ENCODE measurements around the gene AMOTL1. TPM values are rescaled to one million over a fixed set of nuclear protein-coding genes. Genes with fewer than 3 reads are reported as not detected.
A peak's percentile ranks its signal among the peaks of the same experiment; 100 is the strongest.

Gene AMOTL1
- total and polyA plus RNA-seq, 12 donors = 3.1 to 115 (median 68.3) TPM

DNA sequence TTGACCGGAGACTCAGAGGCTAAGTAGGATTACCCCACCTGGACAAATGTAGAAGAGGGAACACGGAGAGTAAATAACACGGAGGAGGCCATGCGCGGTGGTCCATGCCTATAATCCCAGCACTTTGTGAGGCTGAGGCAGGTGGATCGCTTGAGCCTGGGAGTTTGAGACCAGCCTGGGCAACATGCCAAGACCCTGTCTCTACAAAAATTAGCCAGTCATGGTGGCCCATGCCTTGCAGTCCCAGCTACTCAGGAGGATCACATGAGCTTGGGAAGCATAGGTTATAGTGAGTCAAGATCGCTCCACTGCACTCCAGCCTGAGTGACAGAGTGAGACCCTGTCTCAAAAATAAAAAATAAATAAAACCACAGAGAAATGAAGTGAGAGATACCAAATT is 53.9 kb downstream of the AMOTL1 start:
- peaks cover 0 to 2% (median 0%) of the 10 kb centered on the region in 11 donors for H3K9me3 ChIP-seq
- 92 to 97% methylated on average over 7 of the region's 7 CpGs for WGBS, 2 donors
- ATAC-seq (no peak), DNase-seq (no peak)
- H3K36me3 ChIP-seq = peaks cover 0 to 81% (median 24%) of the 10 kb centered on the region in 9 donors
- TF ChIP-seq, protein P1, sequence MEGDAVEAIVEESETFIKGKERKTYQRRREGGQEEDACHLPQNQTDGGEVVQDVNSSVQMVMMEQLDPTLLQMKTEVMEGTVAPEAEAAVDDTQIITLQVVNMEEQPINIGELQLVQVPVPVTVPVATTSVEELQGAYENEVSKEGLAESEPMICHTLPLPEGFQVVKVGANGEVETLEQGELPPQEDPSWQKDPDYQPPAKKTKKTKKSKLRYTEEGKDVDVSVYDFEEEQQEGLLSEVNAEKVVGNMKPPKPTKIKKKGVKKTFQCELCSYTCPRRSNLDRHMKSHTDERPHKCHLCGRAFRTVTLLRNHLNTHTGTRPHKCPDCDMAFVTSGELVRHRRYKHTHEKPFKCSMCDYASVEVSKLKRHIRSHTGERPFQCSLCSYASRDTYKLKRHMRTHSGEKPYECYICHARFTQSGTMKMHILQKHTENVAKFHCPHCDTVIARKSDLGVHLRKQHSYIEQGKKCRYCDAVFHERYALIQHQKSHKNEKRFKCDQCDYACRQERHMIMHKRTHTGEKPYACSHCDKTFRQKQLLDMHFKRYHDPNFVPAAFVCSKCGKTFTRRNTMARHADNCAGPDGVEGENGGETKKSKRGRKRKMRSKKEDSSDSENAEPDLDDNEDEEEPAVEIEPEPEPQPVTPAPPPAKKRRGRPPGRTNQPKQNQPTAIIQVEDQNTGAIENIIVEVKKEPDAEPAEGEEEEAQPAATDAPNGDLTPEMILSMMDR (IDR thresholded peaks at IDR 0.05) = no peak
- H3K27ac ChIP-seq = no peak overlapping the region
- H3K27me3 ChIP-seq = no peaks in the 10 kb centered on the region
- peaks cover 0 to 17% (median 6%) of the 10 kb centered on the region in 9 donors for H3K4me1 ChIP-seq
- no peak overlapping the region for H3K4me3 ChIP-seq
- intact Hi-C loops (cut with DNase I) = no loop called here

DNA sequence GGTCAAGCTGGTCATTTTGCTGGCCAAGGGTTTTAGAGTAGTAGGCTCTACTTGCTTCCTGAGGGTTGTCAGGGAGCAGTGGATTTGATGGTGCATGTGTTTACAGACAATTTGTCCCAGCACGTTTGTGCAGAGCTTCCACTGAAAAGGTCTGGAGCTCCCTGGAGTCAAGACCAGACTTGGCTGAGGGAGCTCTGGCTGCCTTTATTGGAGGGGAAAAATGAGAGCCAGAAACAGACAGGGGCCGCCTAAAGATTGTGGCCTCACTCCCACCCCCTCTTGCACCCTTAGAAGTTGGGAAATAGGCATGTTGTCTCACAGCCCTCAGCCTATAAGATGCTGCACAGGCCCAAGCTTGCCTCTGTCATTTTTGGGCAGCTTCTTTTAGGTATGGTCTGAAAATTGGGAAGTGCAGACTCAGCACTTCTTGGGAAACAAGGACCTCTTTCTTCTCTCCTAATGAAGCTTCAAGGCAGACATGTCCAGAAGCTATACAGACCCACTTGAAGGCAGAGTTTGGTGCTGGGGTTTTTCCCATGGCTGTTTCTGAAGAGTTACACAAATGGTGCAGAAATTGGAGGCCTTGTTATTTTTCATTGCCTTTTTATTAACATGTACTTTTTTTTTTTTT is 55.1 kb downstream of the AMOTL1 start:
- 71 to 81% methylated on average over 2 of the region's 2 CpGs for WGBS, 2 donors
- ATAC-seq = peak in 3 of 8 donors; percentile 26 to 36 (median 27)

DNA sequence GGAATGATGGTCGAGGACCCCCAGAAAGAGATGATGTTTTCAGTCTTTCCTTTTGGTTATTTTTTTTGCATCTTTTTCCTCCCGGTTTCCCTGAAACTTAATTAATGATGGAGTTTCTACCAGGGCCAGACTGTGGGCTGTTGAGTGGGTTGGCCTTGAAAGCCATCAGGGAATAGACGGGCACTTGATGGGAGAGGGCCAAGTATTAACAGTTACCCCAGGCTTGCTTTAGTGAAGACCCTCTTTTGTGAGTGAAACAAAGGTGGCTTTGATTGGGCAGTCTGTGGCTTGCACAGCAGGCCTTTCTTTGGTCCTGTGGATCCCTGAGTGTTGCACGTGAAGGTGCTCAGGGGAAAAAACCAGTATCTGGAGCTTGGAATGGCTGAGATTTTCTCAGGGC is 56.9 kb downstream of the AMOTL1 start:
- intact Hi-C loops (cut with DNase I) = no loop called here

More for the DNA sequence above, 55.1 kb downstream of the AMOTL1 start:
- Histone ChIP-seq H3K4me1 (peaks cover 0 to 17% (median 6%) of the 10 kb centered on the region in 9 donors), H3K4me3 (no peak overlapping the region), H3K9me3 (peaks cover 0 to 3% (median 0%) of the 10 kb centered on the region in 11 donors), H3K36me3 (peaks cover 0 to 92% (median 24%) of the 10 kb centered on the region in 9 donors), H3K27ac (no peak overlapping the region), H3K27me3 (no peaks in the 10 kb centered on the region)
- TF ChIP-seq, protein P1 (IDR thresholded peaks at IDR 0.05) = no peak
- no peak for DNase-seq
- intact Hi-C loops (cut with DNase I) = no loop called here

DNA sequence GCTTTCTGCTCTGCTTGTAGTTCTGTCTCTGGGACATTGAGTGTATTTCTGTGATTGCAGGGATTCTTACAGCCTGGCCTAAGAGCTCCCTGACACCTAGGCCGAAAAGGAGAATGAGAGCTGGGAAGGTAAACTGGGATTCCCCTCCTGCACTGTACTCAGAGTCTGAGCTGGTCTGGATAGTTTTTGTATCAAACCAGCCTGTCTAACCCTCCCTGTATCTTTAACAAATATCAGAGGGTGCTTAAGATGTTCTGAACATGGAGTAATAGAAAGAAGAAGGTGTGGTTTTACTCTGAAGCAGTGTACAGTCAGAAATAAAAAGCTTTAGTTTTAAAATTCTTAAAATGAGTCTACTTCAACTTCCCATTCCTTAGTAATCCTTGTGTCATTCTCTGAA is 57.3 kb downstream of the AMOTL1 start:
- ATAC-seq = no peak
- TF ChIP-seq, protein P1 (IDR thresholded peaks at IDR 0.05) = no peak
- Histone ChIP-seq H3K27me3 (no peaks in the 10 kb centered on the region), H3K4me3 (no peak overlapping the region), H3K36me3 (peaks cover 0 to 100% (median 32%) of the 10 kb centered on the region in 9 donors), H3K9me3 (peaks cover 0 to 3% (median 0%) of the 10 kb centered on the region in 11 donors), H3K27ac (no peak overlapping the region), H3K4me1 (peaks cover 0 to 17% (median 6%) of the 10 kb centered on the region in 9 donors)
- intact Hi-C loops (cut with DNase I) = no loop called here
- DNase-seq = no peak
- WGBS, 2 donors = 94% methylated on average over 1 of the region's 1 CpG

More for the DNA sequence above, 56.9 kb downstream of the AMOTL1 start:
- TF ChIP-seq, protein P1 (IDR thresholded peaks at IDR 0.05) = no peak
- Histone ChIP-seq H3K4me1 (peaks cover 0 to 17% (median 6%) of the 10 kb centered on the region in 9 donors), H3K27me3 (no peaks in the 10 kb centered on the region), H3K27ac (no peak overlapping the region), H3K4me3 (no peak overlapping the region), H3K36me3 (peaks cover 0 to 100% (median 27%) of the 10 kb centered on the region in 9 donors), H3K9me3 (peaks cover 0 to 3% (median 0%) of the 10 kb centered on the region in 11 donors)
- WGBS, 2 donors = 92 to 94% methylated on average over 4 of the region's 4 CpGs
- DNase-seq (no peak), ATAC-seq (no peak)
